ENCODE data around the gene TMEM179. TPM values are rescaled to one million over a fixed set of nuclear protein-coding genes. Genes with fewer than 3 reads are reported as not detected.

Gene TMEM179
- total RNA-seq, 1 donor from 2014 or later: not detected

- no peak overlapping the region for H3K4me3 Mint-ChIP-seq
- no peaks in the 10 kb centered on the region for H3K9me3 Mint-ChIP-seq
- no peak for TF ChIP-seq CTCF (IDR thresholded peaks at IDR 0.05)
- no peaks in the 10 kb centered on the region for H3K36me3 Mint-ChIP-seq (ENCODE audit: low read depth)
- intact Hi-C loops (cut with micrococcal nuclease): no loop called here
- POLR2A ChIA-PET: no interaction called here
- H3K27me3 Mint-ChIP-seq: peaks cover 7% of the 10 kb centered on the region
- no peak for DNase-seq
- CTCF ChIA-PET: no interaction called here
- ATAC-seq (ENCODE audit: low read depth): no peak
- H3K27ac Mint-ChIP-seq: no peak overlapping the region
- no peaks in the 10 kb centered on the region for H3K4me1 Mint-ChIP-seq
Observed at GRCh38 chr14:104594310-104595046, 10.1 kb downstream of the TMEM179 start.

- TF ChIP-seq CTCF (IDR thresholded peaks at IDR 0.05): no peak
- Mint-ChIP-seq H3K9me3 (no peaks in the 10 kb centered on the region), H3K4me3 (no peak overlapping the region), H3K27me3 (peaks cover 7% of the 10 kb centered on the region), H3K36me3 (ENCODE audit: low read depth) (no peaks in the 10 kb centered on the region), H3K27ac (no peak overlapping the region), H3K4me1 (no peaks in the 10 kb centered on the region)
- ChIA-PET CTCF (no interaction called here), POLR2A (no interaction called here)
- ATAC-seq (ENCODE audit: low read depth): no peak
- intact Hi-C loops (cut with micrococcal nuclease): no loop called here
- DNase-seq: no peak
Observed at GRCh38 chr14:104593710-104594136, 10.8 kb downstream of the TMEM179 start.

- no peaks in the 10 kb centered on the region for H3K4me1 Mint-ChIP-seq
- H3K27ac Mint-ChIP-seq: no peak overlapping the region
- H3K36me3 Mint-ChIP-seq (ENCODE audit: low read depth): no peaks in the 10 kb centered on the region
- H3K27me3 Mint-ChIP-seq: peaks cover 7% of the 10 kb centered on the region
- ATAC-seq (ENCODE audit: low read depth) (no peak), DNase-seq (no peak)
- no peak overlapping the region for H3K4me3 Mint-ChIP-seq
- TF ChIP-seq CTCF (IDR thresholded peaks at IDR 0.05): no peak
- intact Hi-C loops (cut with micrococcal nuclease): no loop called here
- ChIA-PET POLR2A (no interaction called here), CTCF (no interaction called here)
- no peaks in the 10 kb centered on the region for H3K9me3 Mint-ChIP-seq
Observed at GRCh38 chr14:104593241-104593701, 11.3 kb downstream of the TMEM179 start.

- ATAC-seq (ENCODE audit: low read depth): no peak
- POLR2A ChIA-PET: no interaction called here
- Mint-ChIP-seq H3K9me3 (no peaks in the 10 kb centered on the region), H3K27me3 (peaks cover 7% of the 10 kb centered on the region), H3K4me3 (no peak overlapping the region), H3K27ac (no peak overlapping the region), H3K4me1 (no peaks in the 10 kb centered on the region), H3K36me3 (ENCODE audit: low read depth) (no peaks in the 10 kb centered on the region)
- no peak for DNase-seq
- intact Hi-C loops (cut with micrococcal nuclease): no loop called here
- TF ChIP-seq CTCF (IDR thresholded peaks at IDR 0.05): no peak
- CTCF ChIA-PET: no interaction called here
Observed at GRCh38 chr14:104592785-104593184, 11.8 kb downstream of the TMEM179 start.

GRCh38 chr14:104592292-104592672, 12.3 kb downstream of the TMEM179 start:
- ATAC-seq (ENCODE audit: low read depth) (no peak), DNase-seq (no peak)
- H3K4me3 Mint-ChIP-seq: no peak overlapping the region
- no peaks in the 10 kb centered on the region for H3K9me3 Mint-ChIP-seq
- peaks cover 7% of the 10 kb centered on the region for H3K27me3 Mint-ChIP-seq
- intact Hi-C loops (cut with micrococcal nuclease): no loop called here
- ChIA-PET CTCF (no interaction called here), POLR2A (no interaction called here)
- H3K4me1 Mint-ChIP-seq: no peaks in the 10 kb centered on the region
- no peak for TF ChIP-seq CTCF (IDR thresholded peaks at IDR 0.05)
- H3K27ac Mint-ChIP-seq: no peak overlapping the region
- H3K36me3 Mint-ChIP-seq (ENCODE audit: low read depth): no peaks in the 10 kb centered on the region
